HUES48 (cell line): ENCODE data around the gene CDC42EP1.

Source experiments
- H3K27ac ChIP-seq: one replicate; pipeline ENCODE4 v1.7.0; 2013; ENCODE audit warnings: low read depth, low read length, inconsistent platforms
- H3K27me3 ChIP-seq: 2 replicates; pipeline ENCODE4 v1.6.1; 2013; ENCODE audit warnings: mild to moderate bottlenecking, low read length; ENCODE audit not compliant: control insufficient read depth, insufficient read depth
- H3K36me3 ChIP-seq: 2 replicates; pipeline ENCODE4 v1.6.1; 2013; ENCODE audit warnings: low read length; ENCODE audit not compliant: control insufficient read depth, insufficient read depth
- H3K4me1 ChIP-seq: 2 replicates; pipeline ENCODE4 v1.6.1; 2013; ENCODE audit warnings: mild to moderate bottlenecking, low read length; ENCODE audit not compliant: control insufficient read depth, insufficient read depth
- H3K4me3 ChIP-seq: 2 replicates; pipeline ENCODE4 v1.5.1; 2013; ENCODE audit warnings: mild to moderate bottlenecking, low read depth, low read length
- H3K9ac ChIP-seq: 2 replicates; pipeline ENCODE4 v1.6.1; 2013; ENCODE audit warnings: mild to moderate bottlenecking, low read depth, low read length, moderate library complexity
- H3K9me3 ChIP-seq: 2 replicates; pipeline ENCODE4 v1.6.1; 2013; ENCODE audit warnings: low read length; ENCODE audit not compliant: control insufficient read depth, insufficient read depth

Gene CDC42EP1

DNA sequence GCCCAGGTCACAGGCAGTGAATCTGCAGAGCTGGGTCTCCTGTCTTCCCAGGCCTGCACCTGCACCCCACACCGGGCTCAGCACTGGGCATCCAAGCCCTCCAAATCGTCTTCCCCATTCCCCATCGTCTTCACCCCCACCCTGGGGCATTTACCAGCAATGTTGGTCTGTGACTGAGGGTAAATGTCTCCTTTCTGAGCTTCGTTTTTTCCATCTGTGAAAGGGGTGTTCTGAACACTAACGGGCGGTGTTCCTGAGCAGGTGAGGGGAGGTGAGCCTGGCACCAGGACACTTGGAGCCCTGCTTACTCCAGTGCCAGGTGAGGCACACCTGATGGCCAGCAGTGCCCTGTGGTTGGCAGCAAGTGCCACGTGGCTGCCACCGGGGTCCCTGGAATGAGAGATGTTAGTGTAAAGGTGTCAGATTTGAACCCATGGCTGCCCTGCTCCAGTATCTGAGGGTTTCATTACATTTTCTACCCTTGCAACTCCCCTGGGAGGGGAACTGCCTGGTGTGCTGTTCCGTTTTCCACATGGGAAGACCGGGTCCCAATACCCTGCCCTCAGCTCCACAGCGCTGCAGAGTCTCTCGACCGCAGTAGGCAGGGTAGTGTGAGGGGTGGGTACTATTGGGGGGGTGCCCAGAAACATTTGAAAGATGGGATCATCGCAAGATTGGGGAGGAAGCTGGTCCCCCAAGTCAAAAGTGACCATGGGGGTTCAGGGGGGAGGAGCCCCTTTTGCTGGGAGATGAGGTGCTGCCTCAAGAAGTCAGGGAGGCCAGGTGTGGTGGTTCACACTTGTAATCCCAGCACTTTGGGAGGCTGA, 2.0 kb downstream of the CDC42EP1 start:
- peak overlapping the region; percentile 54; the same call in 1 of the 2 replicates for H3K4me3 ChIP-seq
- H3K9ac ChIP-seq, result peak overlapping the region; percentile 55
- H3K9me3 ChIP-seq, result no peaks in the 10 kb centered on the region
- H3K4me1 ChIP-seq, result peaks cover 33% of the 10 kb centered on the region
- H3K27me3 ChIP-seq, result peaks cover 39% of the 10 kb centered on the region
- H3K36me3 ChIP-seq, result no peaks in the 10 kb centered on the region
- peak overlapping the region; percentile 27 for H3K27ac ChIP-seq

DNA sequence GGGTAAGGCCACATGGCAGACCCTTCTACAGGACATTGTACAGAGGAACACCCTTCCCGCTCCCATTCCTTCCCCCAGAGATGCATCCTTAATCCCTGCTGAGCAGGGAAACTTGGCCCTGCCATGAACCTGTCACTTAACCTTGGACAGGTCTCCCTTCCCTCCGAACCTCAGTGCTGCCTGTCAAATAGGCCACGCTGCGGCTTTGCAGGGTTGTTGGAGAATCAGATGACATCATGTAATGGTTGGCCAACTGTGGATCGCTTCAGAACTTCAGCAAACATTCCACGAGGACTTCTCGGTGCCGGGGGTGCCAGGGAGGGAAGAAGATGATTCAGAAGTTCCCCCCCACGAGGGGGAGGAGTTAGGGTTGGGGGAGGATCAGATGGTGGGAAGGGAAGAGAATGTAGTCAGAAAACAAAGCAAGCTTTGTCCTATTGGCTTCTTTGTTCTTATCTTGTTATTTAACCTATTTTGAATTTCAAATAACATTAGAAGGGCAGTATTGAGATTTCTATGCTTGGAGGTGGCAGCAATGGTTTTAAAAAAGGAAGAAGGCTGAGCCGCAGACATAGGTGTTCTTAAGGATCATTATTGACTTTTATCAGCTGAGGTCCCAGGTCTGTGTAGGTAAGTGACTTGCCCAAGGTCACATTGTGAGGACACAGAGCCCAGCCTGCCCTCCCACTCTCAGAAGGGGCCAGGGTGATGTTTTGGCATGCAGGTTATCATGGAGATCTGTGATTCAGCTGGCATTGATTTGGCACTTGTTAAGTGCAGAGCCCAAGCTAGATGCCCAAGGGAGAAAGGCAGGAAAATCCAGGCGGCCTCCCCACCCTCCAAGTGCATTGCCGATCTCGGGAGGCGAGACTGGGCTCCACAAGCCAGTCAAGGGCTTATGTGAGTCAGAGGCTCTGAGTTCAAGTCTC, 3.1 kb downstream of the CDC42EP1 start:
- Histone ChIP-seq H3K27me3 (peaks cover 34% of the 10 kb centered on the region), H3K4me3 (no peak overlapping the region; the same call in 1 of the 2 replicates), H3K9me3 (no peaks in the 10 kb centered on the region), H3K27ac (peak overlapping the region; percentile 63), H3K4me1 (peaks cover 33% of the 10 kb centered on the region), H3K36me3 (no peaks in the 10 kb centered on the region), H3K9ac (no peak overlapping the region)

DNA sequence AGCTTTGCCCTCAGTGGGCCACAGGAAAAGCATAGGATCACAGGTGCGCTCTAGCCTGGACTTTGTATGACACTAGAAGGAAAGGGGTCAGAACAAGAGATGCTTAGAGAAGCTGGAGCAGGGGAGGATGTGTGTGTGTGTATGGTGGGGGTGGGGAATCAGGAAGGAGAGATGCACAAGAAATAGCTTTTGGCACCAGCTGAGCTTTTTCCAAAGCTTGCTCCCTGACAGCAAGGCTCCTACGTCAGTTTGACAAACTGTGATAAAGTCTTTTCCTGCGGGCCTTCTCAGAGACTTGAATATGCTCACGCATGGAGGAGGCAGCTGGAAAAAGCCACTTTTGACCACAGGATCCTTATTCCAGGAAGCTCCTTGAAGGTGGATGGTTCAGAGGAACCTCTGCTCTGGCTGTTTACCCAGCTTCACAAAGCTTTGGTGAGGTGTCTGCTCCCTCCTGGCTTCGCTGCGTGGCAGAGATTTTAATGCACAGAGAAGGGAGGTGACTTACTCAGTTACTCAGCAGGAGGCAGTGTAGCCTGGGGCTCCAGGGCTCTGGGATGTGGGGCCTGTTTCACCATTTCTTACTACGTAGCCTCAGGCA, 3.9 kb downstream of the CDC42EP1 start:
- Histone ChIP-seq H3K27ac (peak overlapping the region; percentile 63), H3K27me3 (peaks cover 27% of the 10 kb centered on the region), H3K4me1 (peaks cover 40% of the 10 kb centered on the region), H3K9ac (no peak overlapping the region), H3K9me3 (no peaks in the 10 kb centered on the region), H3K36me3 (no peaks in the 10 kb centered on the region), H3K4me3 (no peak overlapping the region)

DNA sequence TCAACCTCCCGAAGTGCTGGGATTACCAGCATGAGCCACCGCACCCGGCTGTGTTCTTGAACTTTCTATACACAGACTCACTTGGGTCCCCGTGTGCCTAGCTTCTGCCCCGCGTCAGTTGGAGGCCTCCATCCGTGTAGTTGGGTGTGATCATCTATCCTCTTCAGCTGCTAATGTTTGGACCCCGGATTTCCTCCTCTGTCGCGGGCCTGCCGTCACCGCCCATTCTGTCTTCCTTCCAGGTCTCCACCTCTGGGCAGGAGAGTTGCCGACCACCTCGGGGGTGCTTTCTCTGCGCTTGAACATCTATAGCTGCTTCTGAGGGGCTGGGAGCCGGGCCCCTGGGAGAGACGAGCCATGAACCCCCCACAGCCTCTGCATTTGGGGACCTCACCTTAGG, 5.5 kb downstream of the CDC42EP1 start:
- H3K9ac ChIP-seq, result no peak overlapping the region
- H3K4me3 ChIP-seq, result no peak overlapping the region
- peaks cover 47% of the 10 kb centered on the region for H3K4me1 ChIP-seq
- no peaks in the 10 kb centered on the region for H3K36me3 ChIP-seq
- no peaks in the 10 kb centered on the region for H3K9me3 ChIP-seq
- H3K27me3 ChIP-seq, result peaks cover 16% of the 10 kb centered on the region
- no peak overlapping the region for H3K27ac ChIP-seq

DNA sequence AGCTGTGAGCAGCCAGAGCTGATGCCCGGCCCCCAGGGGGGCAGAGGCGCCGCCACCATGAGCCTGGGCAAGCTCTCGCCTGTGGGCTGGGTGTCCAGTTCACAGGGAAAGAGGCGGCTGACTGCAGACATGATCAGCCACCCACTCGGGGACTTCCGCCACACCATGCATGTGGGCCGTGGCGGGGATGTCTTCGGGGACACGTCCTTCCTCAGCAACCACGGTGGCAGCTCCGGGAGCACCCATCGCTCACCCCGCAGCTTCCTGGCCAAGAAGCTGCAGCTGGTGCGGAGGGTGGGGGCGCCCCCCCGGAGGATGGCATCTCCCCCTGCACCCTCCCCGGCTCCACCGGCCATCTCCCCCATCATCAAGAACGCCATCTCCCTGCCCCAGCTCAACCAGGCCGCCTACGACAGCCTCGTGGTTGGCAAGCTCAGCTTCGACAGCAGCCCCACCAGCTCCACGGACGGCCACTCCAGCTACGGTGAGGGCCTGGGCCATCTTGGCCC, 6.1 kb downstream of the CDC42EP1 start:
- H3K4me1 ChIP-seq, result peaks cover 47% of the 10 kb centered on the region
- H3K9ac ChIP-seq, result no peak overlapping the region
- no peak overlapping the region for H3K4me3 ChIP-seq
- no peaks in the 10 kb centered on the region for H3K36me3 ChIP-seq
- H3K27ac ChIP-seq, result no peak overlapping the region
- no peaks in the 10 kb centered on the region for H3K9me3 ChIP-seq
- peaks cover 11% of the 10 kb centered on the region for H3K27me3 ChIP-seq

DNA sequence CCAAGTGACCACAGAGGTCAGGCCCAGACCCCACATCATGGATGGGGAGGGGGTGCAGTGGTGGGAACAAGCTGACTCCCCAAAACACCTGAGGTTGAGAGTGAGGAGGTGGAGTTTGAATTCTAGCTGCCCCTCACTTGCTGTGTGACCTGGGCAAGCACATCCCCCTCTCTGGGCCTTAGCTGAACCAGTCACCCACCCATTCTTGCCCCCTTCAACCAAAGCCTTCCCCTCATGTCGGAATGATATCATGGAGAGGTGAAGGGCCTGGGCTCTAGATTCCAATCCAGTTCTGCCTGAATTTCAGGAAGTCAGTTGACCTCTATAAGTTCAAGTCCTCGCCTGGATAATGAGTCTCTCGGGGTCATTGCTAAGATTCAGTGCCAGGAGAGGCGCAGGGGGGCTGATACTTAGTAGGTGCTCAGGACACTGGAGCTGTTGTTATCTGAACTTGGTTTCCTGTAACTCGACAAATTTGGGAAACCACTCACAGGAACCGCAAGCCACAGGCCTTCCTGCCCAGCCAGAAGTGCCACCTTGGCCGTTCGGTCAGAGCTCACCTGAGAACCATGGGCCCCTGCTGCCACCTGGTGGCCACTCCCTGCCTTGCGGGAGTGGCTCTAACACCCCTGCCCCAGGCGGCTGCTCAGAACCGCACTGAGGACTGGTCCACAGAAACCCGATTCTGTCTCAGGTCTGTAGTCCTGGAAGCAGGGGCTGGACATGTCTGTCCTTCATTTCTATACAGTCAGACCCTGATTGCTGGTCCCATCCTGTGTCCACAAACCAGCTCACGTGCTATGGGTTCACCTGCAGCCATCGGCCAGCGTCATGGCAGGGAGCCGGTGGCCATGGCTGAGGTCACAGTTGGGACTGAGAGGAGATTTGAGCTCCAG, 6.9 kb downstream of the CDC42EP1 start:
- Histone ChIP-seq H3K9ac (no peak overlapping the region), H3K9me3 (no peaks in the 10 kb centered on the region), H3K4me1 (peaks cover 43% of the 10 kb centered on the region), H3K27ac (no peak overlapping the region), H3K36me3 (no peaks in the 10 kb centered on the region), H3K4me3 (no peak overlapping the region), H3K27me3 (peaks cover 4% of the 10 kb centered on the region; the same call in 1 of the 2 replicates)

DNA sequence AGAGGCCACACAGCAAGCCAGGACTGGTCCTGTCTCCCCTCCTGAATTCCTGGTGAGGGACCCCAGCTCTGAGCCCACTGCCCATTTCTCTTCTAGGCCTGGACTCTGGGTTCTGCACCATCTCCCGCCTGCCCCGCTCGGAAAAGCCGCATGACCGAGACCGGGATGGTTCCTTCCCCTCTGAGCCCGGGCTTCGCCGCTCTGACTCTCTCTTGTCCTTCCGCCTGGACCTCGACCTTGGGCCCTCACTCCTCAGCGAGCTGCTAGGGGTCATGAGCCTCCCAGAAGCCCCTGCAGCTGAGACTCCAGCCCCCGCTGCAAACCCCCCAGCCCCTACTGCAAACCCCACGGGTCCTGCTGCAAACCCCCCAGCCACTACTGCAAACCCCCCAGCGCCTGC, 7.7 kb downstream of the CDC42EP1 start:
- Histone ChIP-seq H3K4me1 (peaks cover 37% of the 10 kb centered on the region), H3K36me3 (no peaks in the 10 kb centered on the region), H3K27ac (no peak overlapping the region), H3K9me3 (no peaks in the 10 kb centered on the region), H3K4me3 (no peak overlapping the region), H3K9ac (no peak overlapping the region), H3K27me3 (no peaks in the 10 kb centered on the region)

DNA sequence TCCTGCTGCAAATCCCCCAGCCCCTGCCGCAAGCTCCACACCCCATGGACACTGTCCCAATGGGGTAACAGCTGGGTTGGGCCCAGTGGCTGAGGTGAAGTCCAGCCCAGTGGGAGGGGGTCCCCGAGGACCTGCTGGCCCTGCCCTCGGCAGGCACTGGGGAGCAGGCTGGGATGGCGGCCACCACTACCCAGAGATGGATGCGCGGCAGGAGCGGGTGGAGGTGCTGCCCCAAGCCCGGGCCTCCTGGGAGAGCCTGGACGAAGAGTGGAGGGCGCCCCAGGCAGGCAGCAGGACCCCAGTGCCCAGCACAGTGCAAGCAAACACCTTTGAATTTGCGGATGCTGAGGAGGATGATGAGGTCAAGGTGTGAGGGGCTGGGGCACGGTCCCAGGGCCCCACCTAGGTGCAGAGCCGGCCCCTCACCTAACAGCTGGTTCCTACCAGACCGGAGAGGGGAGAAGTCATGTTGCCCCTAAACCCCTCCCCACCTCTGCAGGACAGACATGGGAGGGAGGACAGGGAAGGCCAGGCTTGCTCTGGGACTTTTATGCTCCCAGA, 8.2 kb downstream of the CDC42EP1 start:
- Histone ChIP-seq H3K4me3 (no peak overlapping the region), H3K27ac (peak overlapping the region; percentile 61), H3K9ac (no peak overlapping the region), H3K27me3 (no peaks in the 10 kb centered on the region), H3K36me3 (no peaks in the 10 kb centered on the region), H3K4me1 (peaks cover 32% of the 10 kb centered on the region), H3K9me3 (no peaks in the 10 kb centered on the region)

DNA sequence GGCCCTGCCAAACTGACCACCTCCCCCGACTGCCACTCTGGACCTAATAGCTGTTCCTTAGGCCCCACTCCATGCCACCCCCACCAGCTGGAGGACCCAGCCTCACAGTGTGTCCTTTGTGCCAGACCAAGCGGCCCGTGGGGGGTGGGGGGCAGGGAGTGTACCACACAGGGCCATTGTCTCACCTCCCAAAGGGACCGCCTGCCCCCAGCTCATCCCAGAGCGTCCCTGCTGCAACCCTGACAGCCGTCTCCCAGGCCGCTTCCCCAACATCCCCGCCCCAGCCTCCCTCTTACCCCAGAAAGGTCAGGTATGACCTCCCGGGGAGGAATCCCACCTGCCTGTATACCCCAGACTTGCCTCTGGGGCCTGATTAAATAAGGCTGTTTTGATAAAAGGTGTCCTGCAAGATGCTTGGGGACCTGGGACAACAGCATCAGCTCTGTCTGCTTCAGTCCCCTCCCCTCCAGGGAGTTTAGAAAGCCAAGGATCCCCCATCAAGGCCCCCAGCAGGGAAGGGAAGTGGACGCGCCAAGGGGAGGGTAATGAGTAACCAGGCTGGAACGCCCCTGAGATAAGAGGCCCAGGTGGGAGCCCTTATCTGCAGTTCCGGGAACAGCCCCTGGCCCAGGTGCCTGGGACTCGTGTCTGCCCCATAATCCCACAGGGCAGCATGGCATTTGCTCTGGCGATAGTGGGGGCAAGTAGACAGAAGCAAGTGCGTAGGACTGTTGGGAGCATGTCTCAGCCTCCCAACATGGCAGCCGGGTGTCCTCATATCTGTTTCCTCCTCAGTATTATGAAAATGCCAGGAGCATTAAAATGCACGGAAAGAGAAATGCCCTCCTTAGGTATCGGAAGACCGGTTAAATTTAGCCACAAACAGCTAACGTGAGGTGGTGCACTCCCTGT, 9.0 kb downstream of the CDC42EP1 start:
- H3K9ac ChIP-seq, result no peak overlapping the region
- H3K4me1 ChIP-seq, result peaks cover 24% of the 10 kb centered on the region
- H3K9me3 ChIP-seq, result no peaks in the 10 kb centered on the region
- H3K27ac ChIP-seq, result peak overlapping the region; percentile 79
- no peak overlapping the region for H3K4me3 ChIP-seq
- H3K36me3 ChIP-seq, result no peaks in the 10 kb centered on the region
- no peaks in the 10 kb centered on the region for H3K27me3 ChIP-seq
